DND-41 (cell line): ENCODE results near the gene LAMB4.

Experiments
- CTCF ChIP-seq: IDR thresholded peaks from 2 replicates; pipeline ENCODE4 v1.5.1; 2012; ENCODE audit warnings: borderline replicate concordance, low read length, moderate library complexity, mild to moderate bottlenecking; ENCODE audit not compliant: poor library complexity, severe bottlenecking; ENCODE audit errors: extremely low read depth
- EZH2 ChIP-seq: IDR thresholded peaks from 3 replicates; pipeline ENCODE4 v1.6.1; 2012; ENCODE audit warnings: borderline replicate concordance, low read depth, mild to moderate bottlenecking, moderate library complexity, low read length, inconsistent platforms; ENCODE audit not compliant: severe bottlenecking

- TF ChIP-seq CTCF: no peak
- TF ChIP-seq EZH2: no peak
Measured at GRCh38 chr7:108033776-108034497, 96.2 kb downstream of the LAMB4 start.
